ENCODE results near the gene MARK1.

Gene MARK1

GRCh38 chr1:220685879-220686278, 157.9 kb downstream of the MARK1 start:
- in situ Hi-C loops (cut with MboI; ENCODE audit: low sequenced_read_pairs, unreplicated experiment) = loop anchor here (10.0 kb wide), 2 partner anchors 49 to 89 kb away; no protein-coding TSS in a partner anchor
- no peak for TF ChIP-seq CTCF (IDR thresholded peaks at IDR 0.05; ENCODE audit: borderline replicate concordance, control extremely low read depth, extremely low read depth, insufficient read depth, missing control alignments)
- no peak for DNase-seq (ENCODE audit: low spot score)

- in situ Hi-C loops (cut with MboI; ENCODE audit: low sequenced_read_pairs, unreplicated experiment) = loop anchor here (10.0 kb wide), 2 partner anchors 47 to 87 kb away; no protein-coding TSS in a partner anchor
- DNase-seq (ENCODE audit: low spot score) = no peak
- TF ChIP-seq CTCF (IDR thresholded peaks at IDR 0.05; ENCODE audit: borderline replicate concordance, control extremely low read depth, extremely low read depth, insufficient read depth, missing control alignments) = no peak
Observed at GRCh38 chr1:220687809-220688208, 159.9 kb downstream of the MARK1 start.

GRCh38 chr1:220689666-220690065, 161.7 kb downstream of the MARK1 start:
- no peak for TF ChIP-seq CTCF (IDR thresholded peaks at IDR 0.05; ENCODE audit: borderline replicate concordance, control extremely low read depth, extremely low read depth, insufficient read depth, missing control alignments)
- DNase-seq (ENCODE audit: low spot score) = no peak
- in situ Hi-C loops (cut with MboI; ENCODE audit: low sequenced_read_pairs, unreplicated experiment) = loop anchor here (10.0 kb wide), 2 partner anchors 45 to 85 kb away; no protein-coding TSS in a partner anchor

GRCh38 chr1:220690140-220691052, 162.5 kb downstream of the MARK1 start, which contains the start of gene C1orf115:
Gene C1orf115, plus strand, starts transcription at chr1:220690363. Its CDS starts 40 bp downstream, at chr1:220690403.
- DNase-seq (ENCODE audit: low spot score) = peak; percentile 91
- TF ChIP-seq CTCF (IDR thresholded peaks at IDR 0.05; ENCODE audit: borderline replicate concordance, control extremely low read depth, extremely low read depth, insufficient read depth, missing control alignments) = peak; percentile 78
- in situ Hi-C loops (cut with MboI; ENCODE audit: low sequenced_read_pairs, unreplicated experiment) = no loop called here

DNA sequence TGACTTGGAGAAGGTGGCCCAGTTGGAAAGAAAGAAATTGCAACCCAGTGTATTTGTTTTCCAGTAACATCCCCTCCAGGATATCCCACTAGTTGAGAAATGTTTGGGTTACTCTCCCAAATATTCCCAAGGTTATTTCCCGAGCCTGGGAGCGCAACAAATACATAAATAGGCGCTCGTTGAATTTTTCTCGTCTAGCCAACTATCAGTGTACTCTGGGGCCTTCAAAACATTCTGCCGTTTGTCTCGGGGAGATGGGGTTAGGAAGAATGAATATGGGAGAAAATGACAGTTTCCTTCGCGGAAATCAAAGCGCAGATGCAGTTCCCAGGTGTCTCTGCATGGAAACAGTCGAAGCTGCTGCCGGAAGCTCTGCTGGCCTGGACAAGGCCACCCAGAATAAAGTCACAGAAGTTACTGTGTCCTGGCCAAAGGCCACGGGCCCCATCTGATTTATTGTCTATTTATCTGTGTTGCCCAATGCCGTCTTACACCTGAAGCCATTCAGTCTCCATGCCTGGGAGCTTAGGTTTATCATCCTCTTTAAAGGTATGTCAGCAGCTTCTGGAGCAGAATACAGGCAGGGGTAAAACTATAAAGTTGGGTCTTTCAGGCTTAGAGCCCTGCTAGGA, 163.2 kb downstream of the MARK1 start:
- DNase-seq (ENCODE audit: low spot score) = no peak
- in situ Hi-C loops (cut with MboI; ENCODE audit: low sequenced_read_pairs, unreplicated experiment) = no loop called here
- TF ChIP-seq CTCF (IDR thresholded peaks at IDR 0.05; ENCODE audit: borderline replicate concordance, control extremely low read depth, extremely low read depth, insufficient read depth, missing control alignments) = no peak

GRCh38 chr1:220692436-220693228, 164.7 kb downstream of the MARK1 start:
- in situ Hi-C loops (cut with MboI; ENCODE audit: low sequenced_read_pairs, unreplicated experiment) = no loop called here
- no peak for TF ChIP-seq CTCF (IDR thresholded peaks at IDR 0.05; ENCODE audit: borderline replicate concordance, control extremely low read depth, extremely low read depth, insufficient read depth, missing control alignments)
- DNase-seq (ENCODE audit: low spot score) = no peak

All from GM13976 (cell line).